PC-9 (cell line): ENCODE measurements around the gene DDX28. TPM values are rescaled to one million over a fixed set of nuclear protein-coding genes. Genes with fewer than 3 reads are reported as not detected.

ENCODE experiments used
- BruUV-seq: library from RNA; stranded (reverse); fragments of 400-500 nt; replicated peaks from 2 replicates; lab custom pipeline; 2021; lab: Mats Ljungman, UMichigan
- CTCF ChIA-PET: fragments of 300-600 bp; sonication (Branson Sonifier 250); formaldehyde crosslinking; loops from one replicate; lab custom pipeline; 2022; ENCODE audit warnings: antibody characterized with exemption; lab: Charles Lee
- POLR2A ChIA-PET: fragments of 300-600 bp; sonication (Branson Sonifier 250); formaldehyde crosslinking; loops from one replicate; lab custom pipeline; 2022; ENCODE audit warnings: antibody characterized with exemption; ENCODE audit not compliant: unreplicated experiment; lab: Charles Lee
- DNase-seq, 2 experiments: peaks; one replicate each; pipeline versions ENCODE4 v3.0.0 to v3.0.0-alpha.2; 2015 to 2022; ENCODE audit warnings: mixed read lengths in 1 of 2
- H2AFZ ChIP-seq: fragments of 200-600 bp; sonication (generic); 2 replicates; pipeline ENCODE4 v1.8.1; 2017; ENCODE audit warnings: antibody characterized with exemption
- H3F3A ChIP-seq: fragments of 200-600 bp; sonication (generic); 2 replicates; pipeline ENCODE4 v1.8.1; 2017; ENCODE audit warnings: antibody characterized with exemption, mild to moderate bottlenecking, low read depth; ENCODE audit not compliant: insufficient read depth
- H3K27ac ChIP-seq: fragments of 200-600 bp; sonication (generic); 2 replicates; pipeline ENCODE4 v1.6.1; 2016; ENCODE audit warnings: mixed run types
- H3K27me3 ChIP-seq: fragments of 200-600 bp; sonication (generic); 2 replicates; pipeline ENCODE4 v1.6.1; 2016; ENCODE audit warnings: low read depth, mixed run types; ENCODE audit not compliant: insufficient read depth
- H3K36me3 ChIP-seq: fragments of 200-600 bp; sonication (generic); 2 replicates; pipeline ENCODE4 v1.6.1; 2016; ENCODE audit warnings: low read depth, mixed run types
- H3K4me1 ChIP-seq: fragments of 200-600 bp; sonication (generic); replicated peaks from 2 replicates; pipeline ENCODE4 v1.6.1; 2016; ENCODE audit warnings: mixed run types; ENCODE audit not compliant: insufficient read depth
- H3K4me2 ChIP-seq: fragments of 200-600 bp; sonication (generic); 2 replicates; pipeline ENCODE4 v1.6.1; 2017; ENCODE audit warnings: mixed run types
- H3K4me3 ChIP-seq: fragments of 200-600 bp; sonication (generic); 2 replicates; pipeline ENCODE4 v1.6.1; 2016; ENCODE audit warnings: mixed run types
- H3K79me2 ChIP-seq: fragments of 200-600 bp; sonication (generic); 2 replicates; pipeline ENCODE4 v1.6.1; 2017; ENCODE audit warnings: low read depth, mixed run types
- H3K9me2 ChIP-seq: fragments of 200-600 bp; sonication (generic); 2 replicates; pipeline ENCODE4 v1.8.1; 2017; ENCODE audit warnings: mild to moderate bottlenecking; ENCODE audit not compliant: insufficient read depth
- H3K9me3 ChIP-seq: fragments of 200-600 bp; sonication (generic); 2 replicates; pipeline ENCODE4 v1.8.1; 2016; ENCODE audit warnings: low read depth; ENCODE audit not compliant: insufficient read depth
- H4K20me1 ChIP-seq: fragments of 200-600 bp; sonication (generic); 2 replicates; pipeline ENCODE4 v1.8.1; 2017; ENCODE audit not compliant: insufficient read depth
- CTCF ChIP-seq: fragments of 200-600 bp; sonication (generic); conservative IDR thresholded peaks from 2 replicates; pipeline ENCODE4 v1.6.1; 2017; ENCODE audit warnings: mixed run types, antibody characterized with exemption, mild to moderate bottlenecking, moderate library complexity
- EZH2 ChIP-seq: fragments of 200-600 bp; sonication (generic); IDR thresholded peaks from 2 replicates; pipeline ENCODE4 v1.8.0; 2017; ENCODE audit warnings: antibody characterized with exemption, low read depth
- intact Hi-C: fragments of 100-400 bp; cut with micrococcal nuclease; formaldehyde crosslinking; loops from one replicate; pipeline ENCODE4 v1.10.0; 2022; ENCODE audit not compliant: unreplicated experiment
- total RNA-seq: library from RNA; stranded (reverse); gene quantifications from 2 replicates; pipeline ENCODE4 v1.2.3, GENCODE V29; 2021

DDX28 gene
- total RNA-seq, 1 experiment from 2014 or later, result 6.3 TPM

- Histone ChIP-seq H3K27ac (no peak overlapping the region), H3K36me3 (no peaks in the 10 kb centered on the region), H3K79me2 (no peaks in the 10 kb centered on the region), H3K9me3 (no peaks in the 10 kb centered on the region), H3F3A (no peaks in the 10 kb centered on the region), H3K9me2 (no peaks in the 10 kb centered on the region), H3K4me2 (no peak overlapping the region), H3K4me1 (peaks cover 9% of the 10 kb centered on the region), H3K27me3 (no peaks in the 10 kb centered on the region), H2AFZ (no peak overlapping the region), H4K20me1 (no peaks in the 10 kb centered on the region), H3K4me3 (no peak overlapping the region)
- CTCF ChIA-PET, result no interaction called here
- intact Hi-C loops, result no loop called here
- DNase-seq, result no peak
- POLR2A ChIA-PET, result interaction anchor here (1.0 kb wide), 1 partner anchor 48 kb away, joined by 4 read pairs; no protein-coding TSS in a partner anchor
- no TSS peak for BruUV-seq
- TF ChIP-seq EZH2 (no peak), CTCF (no peak)
Measured at GRCh38 chr16:67986949-67987348, 36.1 kb downstream of the DDX28 start.

DNA sequence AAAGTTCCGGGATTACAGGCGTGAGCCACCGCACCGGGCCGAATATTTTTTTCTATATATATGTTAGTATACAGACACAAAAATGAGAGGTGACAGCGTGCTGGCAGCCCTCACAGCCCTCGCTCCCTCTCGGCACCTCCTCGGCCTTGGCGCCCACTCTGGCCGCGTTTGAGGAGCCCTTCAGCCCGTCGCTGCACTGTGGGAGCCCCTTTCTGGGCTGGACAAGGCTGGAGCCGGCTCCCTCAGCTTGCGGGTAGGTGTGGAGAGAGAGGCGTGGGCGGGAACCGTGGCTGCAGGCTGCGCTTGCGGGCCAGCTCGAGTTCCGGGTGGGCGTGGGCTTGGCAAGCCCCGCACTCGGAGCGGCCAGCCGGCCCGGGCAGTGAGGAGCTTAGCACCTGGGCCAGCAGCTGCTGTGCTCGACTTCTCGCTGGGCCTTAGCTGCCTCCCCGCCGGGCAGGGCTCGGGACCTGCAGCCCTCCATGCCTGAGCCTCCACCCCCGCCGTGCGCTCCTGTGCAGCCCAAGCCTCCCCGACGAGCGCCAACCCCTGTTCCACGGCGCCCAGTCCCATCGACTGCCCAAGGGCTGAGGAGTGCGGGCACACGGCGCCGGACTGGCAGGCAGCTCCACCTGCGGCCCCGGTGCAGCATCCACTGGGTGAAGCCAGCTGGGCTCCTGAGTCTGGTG, 40.9 kb downstream of the DDX28 start:
- no peaks in the 10 kb centered on the region for H3F3A ChIP-seq
- H3K4me2 ChIP-seq, result no peak overlapping the region
- H3K36me3 ChIP-seq, result no peaks in the 10 kb centered on the region
- ChIA-PET CTCF (no interaction called here), POLR2A (no interaction called here)
- H3K79me2 ChIP-seq, result no peaks in the 10 kb centered on the region
- no peak overlapping the region for H2AFZ ChIP-seq
- TF ChIP-seq EZH2 (no peak), CTCF (no peak)
- no peak overlapping the region for H3K27ac ChIP-seq
- peaks cover 9% of the 10 kb centered on the region for H3K4me1 ChIP-seq
- H3K4me3 ChIP-seq, result no peak overlapping the region
- H3K9me2 ChIP-seq, result no peaks in the 10 kb centered on the region
- H3K27me3 ChIP-seq, result no peaks in the 10 kb centered on the region
- no TSS peak for BruUV-seq
- H4K20me1 ChIP-seq, result no peaks in the 10 kb centered on the region
- H3K9me3 ChIP-seq, result no peaks in the 10 kb centered on the region
- DNase-seq, result no peak
- intact Hi-C loops, result no loop called here

- Histone ChIP-seq H3K4me1 (peaks cover 5% of the 10 kb centered on the region), H3K9me2 (no peaks in the 10 kb centered on the region), H3K27me3 (no peaks in the 10 kb centered on the region), H3K4me3 (no peak within 1 kb of the TSS), H4K20me1 (no peaks in the 10 kb centered on the region), H3K79me2 (no peaks in the 10 kb centered on the region), H3K36me3 (no peaks in the 10 kb centered on the region), H3K4me2 (no peak within 1 kb of the TSS), H3F3A (no peaks in the 10 kb centered on the region), H3K9me3 (no peaks in the 10 kb centered on the region), H3K27ac (no peak within 1 kb of the TSS), H2AFZ (no peak within 1 kb of the TSS)
- CTCF ChIA-PET, result no interaction called here
- DNase-seq, result no peak
- intact Hi-C loops, result no loop called here
- TF ChIP-seq CTCF, result no peak
- no peak for TF ChIP-seq EZH2
- POLR2A ChIA-PET, result no interaction called here
- no TSS peak for BruUV-seq
Measured at GRCh38 chr16:67979955-67980678, 42.9 kb downstream of the DDX28 start, which contains the start of gene DPEP3. TSS of gene DPEP3 (minus strand) at chr16:67980499. CDS start at chr16:67980380, 119 bp downstream.
